Fibroblast of mammary gland (primary cell): Measurements from ENCODE around the gene C11orf65.

Experiments
- DNase-seq: peaks from one replicate; pipeline ENCODE4 v3.0.0-alpha.2; 2010; ENCODE audit warnings: low read depth
- H3K4me3 ChIP-seq: 2 replicates; pipeline ENCODE4 v1.5.1; 2011; ENCODE audit warnings: low read depth, mild to moderate bottlenecking, low read length, moderate library complexity; ENCODE audit not compliant: control insufficient read depth
- CTCF ChIP-seq: conservative IDR thresholded peaks from 2 replicates; pipeline ENCODE4 v1.5.1; 2011; ENCODE audit warnings: low read depth, low read length, inconsistent platforms; ENCODE audit not compliant: control insufficient read depth, insufficient read depth

C11orf65 gene

GRCh38 chr11:108370990-108371389 is 96.3 kb downstream of the C11orf65 start:
- no peak for TF ChIP-seq CTCF
- DNase-seq: peak; percentile 27
- H3K4me3 ChIP-seq: no peak overlapping the region

- TF ChIP-seq CTCF: no peak
- no peak for DNase-seq
- no peak overlapping the region for H3K4me3 ChIP-seq
Observed at GRCh38 chr11:108370315-108370714, 97.0 kb downstream of the C11orf65 start.

DNA sequence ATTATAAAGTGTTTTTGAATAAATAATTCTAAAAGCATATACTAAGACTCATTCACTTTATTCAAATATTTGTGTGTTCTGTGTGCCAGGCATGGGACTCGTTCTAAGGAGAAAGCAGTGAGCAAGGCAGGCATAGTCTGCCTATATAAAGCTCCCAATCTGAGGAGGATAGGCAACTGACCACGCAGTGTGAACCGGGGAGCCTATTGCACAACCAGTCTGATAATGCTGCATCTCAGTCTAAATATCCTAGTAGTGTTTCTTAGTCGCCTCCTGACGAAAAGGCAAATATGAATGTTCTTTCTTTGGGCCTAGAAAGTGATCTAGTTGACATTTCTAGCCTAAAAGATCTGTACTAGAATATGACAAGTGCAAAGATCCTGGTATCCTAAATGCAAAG is 98.3 kb downstream of the C11orf65 start:
- no peak for TF ChIP-seq CTCF
- H3K4me3 ChIP-seq: no peak overlapping the region
- no peak for DNase-seq

GRCh38 chr11:108368134-108368533 is 99.2 kb downstream of the C11orf65 start:
- DNase-seq: peak; percentile 20
- no peak overlapping the region for H3K4me3 ChIP-seq
- no peak for TF ChIP-seq CTCF

GRCh38 chr11:108364159-108364558 is 103.2 kb downstream of the C11orf65 start:
- no peak for TF ChIP-seq CTCF
- DNase-seq: peak; percentile 9
- no peak overlapping the region for H3K4me3 ChIP-seq

- no peak for TF ChIP-seq CTCF
- no peak for DNase-seq
Observed at GRCh38 chr11:108351468-108351867, 115.9 kb downstream of the C11orf65 start.

DNA sequence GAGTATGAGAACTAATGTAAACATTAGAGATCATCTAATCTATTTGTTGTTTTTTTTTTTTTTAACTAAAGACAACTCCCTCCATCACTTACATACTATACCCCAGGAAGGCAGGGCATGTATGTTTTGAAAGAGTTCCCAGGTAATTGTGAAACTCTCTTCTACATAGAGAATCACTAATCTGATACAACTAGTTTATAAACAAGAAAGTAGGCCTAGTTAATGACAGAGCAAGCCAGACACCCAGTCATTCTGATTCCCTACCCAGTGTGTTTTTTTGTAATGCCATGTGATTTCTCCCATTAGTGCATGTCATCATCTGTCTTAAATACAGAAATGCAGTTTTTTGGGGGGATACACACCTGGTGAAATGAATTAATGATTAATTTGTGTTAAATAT is 120.9 kb downstream of the C11orf65 start:
- no peak overlapping the region for H3K4me3 ChIP-seq
- TF ChIP-seq CTCF: no peak
- DNase-seq: no peak

More at GRCh38 chr11:108351468-108351867, 115.9 kb downstream of the C11orf65 start:
- H3K4me3 ChIP-seq: no peak overlapping the region
